ENCODE measurements around the gene CCL13. TPM values are rescaled to one million over a fixed set of nuclear protein-coding genes. Genes with fewer than 3 reads are reported as not detected.
A peak's percentile ranks its signal among the peaks of the same experiment; 100 is the strongest.

Gene CCL13
- total and polyA plus RNA-seq, 2 of the 8 experiments (the other 6 are each of a cell fraction or from before 2014, with no cell fraction given), result not detected

DNA sequence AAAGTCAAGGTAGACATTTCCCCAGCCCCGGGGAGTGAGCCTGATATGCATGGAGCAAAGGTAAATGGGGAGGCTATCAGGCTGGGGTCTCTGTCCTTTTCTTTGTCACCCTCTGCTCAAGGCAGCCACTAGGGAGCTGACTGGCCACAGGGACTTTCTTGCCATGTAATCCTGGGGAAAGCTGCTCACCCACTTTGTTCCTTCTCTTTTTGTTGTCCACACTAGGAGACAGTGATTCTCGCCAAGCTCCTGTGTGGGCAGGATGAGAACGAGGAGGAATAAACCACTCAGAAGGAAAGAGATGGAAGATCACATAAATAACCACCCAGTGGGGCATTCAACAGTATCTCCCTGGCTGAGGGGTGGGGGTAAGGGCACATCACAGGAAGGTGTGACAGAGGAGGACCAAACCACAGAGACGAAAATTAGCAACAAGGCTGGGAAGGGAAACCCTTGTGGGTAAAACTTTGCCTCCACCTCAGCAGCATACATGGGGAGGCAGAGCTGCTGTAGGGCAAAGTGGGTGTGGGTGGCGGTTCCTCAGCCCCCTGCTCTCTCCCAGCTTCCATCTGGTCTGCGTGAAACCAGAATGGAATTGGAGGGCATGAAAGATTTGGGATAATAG is 33.0 kb downstream of the CCL13 start:
- no peak overlapping the region for H4K5ac ChIP-seq (ENCODE audit: insufficient read length, low read depth, low read length)
- H3K56ac ChIP-seq (replicated peaks; ENCODE audit: insufficient read length, low read depth, low read length), result no peak overlapping the region
- H3K4ac ChIP-seq (replicated peaks; ENCODE audit: insufficient read length, low read depth, low read length), result no peak overlapping the region
- H4K91ac ChIP-seq (replicated peaks; ENCODE audit: insufficient read length, low read length), result no peak overlapping the region
- H3K79me2 ChIP-seq (ENCODE audit: control insufficient read depth in 1 of 2, insufficient read depth in 2 of 2, low read length in 2 of 2), result no peaks in the 10 kb centered on the region
- H3K23ac ChIP-seq (ENCODE audit: insufficient read length), result no peak overlapping the region
- no peak for FAIRE-seq
- no peaks in the 10 kb centered on the region for H4K20me1 ChIP-seq (replicated peaks in 1 of 2; ENCODE audit: control insufficient read depth in 1 of 2, insufficient read depth in 2 of 2, low read length in 2 of 2)
- H2BK12ac ChIP-seq (ENCODE audit: low read depth, low read length), result no peak overlapping the region
- H2AFZ ChIP-seq (ENCODE audit: low read length), result no peak overlapping the region
- no peaks in the 10 kb centered on the region for H3K79me1 ChIP-seq (ENCODE audit: low read depth, low read length)
- ChIA-PET CTCF (ENCODE audit: partially characterized antibody) (interaction anchor here (0.7 to 2.9 kb wide), 7 partner anchors 7 to 628 kb away, joined by 3 to 11 read pairs (median 3); no protein-coding TSS in a partner anchor), POLR2A (ENCODE audit: partially characterized antibody) (no interaction called here)
- 0 out of 2 replicates have a peak overlapping the region, but pooled peaks have one; percentile 5 for H2BK15ac ChIP-seq (ENCODE audit: low read length)
- H3K14ac ChIP-seq (ENCODE audit: insufficient read length), result no peak overlapping the region
- H2BK20ac ChIP-seq (ENCODE audit: low read length), result no peak overlapping the region
- no peak overlapping the region for H3K27ac ChIP-seq (ENCODE audit: low read depth, low read length)
- no peak overlapping the region for H2BK5ac ChIP-seq (ENCODE audit: low read depth, low read length)
- H3K4me1 ChIP-seq (replicated peaks in 1 of 4; ENCODE audit: control insufficient read depth in 3 of 4, insufficient read depth in 4 of 4, low read length in 3 of 4), result no peaks in the 10 kb centered on the region
- H3K27me3 ChIP-seq (replicated peaks in 1 of 4; ENCODE audit: control insufficient read depth in 3 of 4, extremely low read depth in 1 of 4, insufficient read depth in 3 of 4, low read length in 3 of 4), result no peaks in the 10 kb centered on the region; a peak in 1 of 7 replicates
- H3K18ac ChIP-seq (ENCODE audit: extremely low read depth, low read length), result no peak overlapping the region
- 89% methylated on average over 6 of the region's 6 CpGs; no CpG with 5 or more reads in 1 of the 2 experiments for WGBS, 2 experiments (ENCODE audit: extremely low coverage in 1 of 2, insufficient coverage in 1 of 2, insufficient read length in 1 of 2, insufficient replicate concordance in 2 of 2, low coverage in 1 of 2, low lambda C conversion rate in 2 of 2, missing lambda C conversion rate in 1 of 2)
- no peak overlapping the region for H3K4me2 ChIP-seq (ENCODE audit: insufficient read depth in 1 of 2, low read depth in 2 of 2, low read length in 2 of 2)
- no peak overlapping the region for H2BK120ac ChIP-seq (replicated peaks; ENCODE audit: low read depth, low read length)
- H3K36me3 ChIP-seq (ENCODE audit: control insufficient read depth in 2 of 4, insufficient read depth in 4 of 4, low read length in 3 of 4), result no peaks in the 10 kb centered on the region
- H4K8ac ChIP-seq (ENCODE audit: extremely low read depth, insufficient read depth, low read length), result no peak overlapping the region
- H3K23me2 ChIP-seq (ENCODE audit: low read depth, low read length), result no peaks in the 10 kb centered on the region
- H3K4me3 ChIP-seq (ENCODE audit: extremely low read depth in 1 of 4, insufficient read depth in 2 of 4, low read depth in 3 of 4, low read length in 4 of 4), result no peak overlapping the region
- H2AK5ac ChIP-seq (ENCODE audit: low read depth, low read length), result no peak overlapping the region
- DNase-seq (ENCODE audit: low read depth in 1 of 2, low spot score in 2 of 2), result no peak
- H3K9ac ChIP-seq (replicated peaks in 1 of 4; ENCODE audit: extremely low read depth in 1 of 4, low read depth in 3 of 4, low read length in 3 of 4), result no peak overlapping the region
- H3K9me3 ChIP-seq (ENCODE audit: insufficient read depth in 2 of 2, low read depth in 1 of 2, low read length in 1 of 2), result no peaks in the 10 kb centered on the region
- no peak for TF ChIP-seq TAF7 (optimal IDR thresholded peaks at IDR 0.05; ENCODE audit: borderline replicate concordance, low read depth, low read length)
- TF ChIP-seq RNF2 (IDR thresholded peaks at IDR 0.05; ENCODE audit: borderline replicate concordance, low read depth, low read length, missing control alignments, poor library complexity, severe bottlenecking), result no peak
- TF ChIP-seq, protein P1, sequence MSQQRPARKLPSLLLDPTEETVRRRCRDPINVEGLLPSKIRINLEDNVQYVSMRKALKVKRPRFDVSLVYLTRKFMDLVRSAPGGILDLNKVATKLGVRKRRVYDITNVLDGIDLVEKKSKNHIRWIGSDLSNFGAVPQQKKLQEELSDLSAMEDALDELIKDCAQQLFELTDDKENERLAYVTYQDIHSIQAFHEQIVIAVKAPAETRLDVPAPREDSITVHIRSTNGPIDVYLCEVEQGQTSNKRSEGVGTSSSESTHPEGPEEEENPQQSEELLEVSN (IDR thresholded peaks at IDR 0.05), result no peak
- TF ChIP-seq, protein P2, sequence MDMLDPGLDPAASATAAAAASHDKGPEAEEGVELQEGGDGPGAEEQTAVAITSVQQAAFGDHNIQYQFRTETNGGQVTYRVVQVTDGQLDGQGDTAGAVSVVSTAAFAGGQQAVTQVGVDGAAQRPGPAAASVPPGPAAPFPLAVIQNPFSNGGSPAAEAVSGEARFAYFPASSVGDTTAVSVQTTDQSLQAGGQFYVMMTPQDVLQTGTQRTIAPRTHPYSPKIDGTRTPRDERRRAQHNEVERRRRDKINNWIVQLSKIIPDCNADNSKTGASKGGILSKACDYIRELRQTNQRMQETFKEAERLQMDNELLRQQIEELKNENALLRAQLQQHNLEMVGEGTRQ (IDR thresholded peaks at IDR 0.05; ENCODE audit: low read length), result no peak
- TF ChIP-seq ZNF274 (IDR thresholded peaks at IDR 0.05; ENCODE audit: borderline replicate concordance, extremely low read depth, low read length), result no peak
- TF ChIP-seq TBP (IDR thresholded peaks at IDR 0.05; ENCODE audit: low read depth, low read length), result no peak
- TF ChIP-seq GTF2F1 (IDR thresholded peaks at IDR 0.05; ENCODE audit: borderline replicate concordance, low read depth, low read length), result no peak
- no peak for TF ChIP-seq SUZ12 (IDR thresholded peaks at IDR 0.05; ENCODE audit: low read length)
- TF ChIP-seq BACH1 (IDR thresholded peaks at IDR 0.05; ENCODE audit: low read length), result no peak
- TF ChIP-seq CREB1 (IDR thresholded peaks at IDR 0.05), result no peak
- no peak for TF ChIP-seq RFX5 (IDR thresholded peaks at IDR 0.05; ENCODE audit: borderline replicate concordance, low read depth, low read length)
